Parathyroid adenoma (tissue), 2 donors: ENCODE results near the gene KIF18B.

Source experiments
- H2AFZ ChIP-seq: fragments of 300-600 bp; sonication (generic); one replicate; pipeline ENCODE4 v1.7.0; 2017; ENCODE audit warnings: antibody characterized with exemption, mild to moderate bottlenecking
- H3K27ac ChIP-seq: fragments of 300-600 bp; sonication (generic); one replicate; pipeline ENCODE4 v1.7.0; 2017
- H3K27me3 ChIP-seq: fragments of 300-600 bp; sonication (generic); one replicate; pipeline ENCODE4 v1.7.0; 2017; ENCODE audit warnings: low read length; ENCODE audit not compliant: control insufficient read depth, insufficient read depth
- H3K36me3 ChIP-seq: fragments of 300-600 bp; sonication (generic); one replicate; pipeline ENCODE4 v1.7.0; 2017; ENCODE audit warnings: low read length; ENCODE audit not compliant: control insufficient read depth, insufficient read depth
- H3K4me1 ChIP-seq: fragments of 300-600 bp; sonication (generic); one replicate; pipeline ENCODE4 v1.7.0; 2017; ENCODE audit warnings: control low read depth
- H3K4me2 ChIP-seq: fragments of 300-600 bp; sonication (generic); one replicate; pipeline ENCODE4 v1.7.0; 2017; ENCODE audit warnings: low read length
- H3K4me3 ChIP-seq: fragments of 300-600 bp; sonication (generic); one replicate; pipeline ENCODE4 v1.7.0; 2017; ENCODE audit warnings: low read depth, low read length
- H3K79me2 ChIP-seq: fragments of 300-600 bp; sonication (generic); one replicate; pipeline ENCODE4 v1.7.0; 2017; ENCODE audit warnings: control low read depth
- H3K9ac ChIP-seq: fragments of 300-600 bp; sonication (generic); one replicate; pipeline ENCODE4 v1.7.0; 2017; ENCODE audit warnings: mild to moderate bottlenecking
- H3K9me3 ChIP-seq: fragments of 300-600 bp; sonication (generic); one replicate; pipeline ENCODE4 v1.7.0; 2017; ENCODE audit warnings: low read length; ENCODE audit not compliant: control insufficient read depth
- TF ChIP-seq, protein P1 (sequence below): fragments of 300-600 bp; sonication (generic); IDR thresholded peaks from one replicate; pipeline ENCODE4 v1.7.0; 2017; ENCODE audit warnings: antibody characterized with exemption, mild to moderate bottlenecking
- donor health status: primary hyperparathyroidism.

Gene KIF18B

DNA sequence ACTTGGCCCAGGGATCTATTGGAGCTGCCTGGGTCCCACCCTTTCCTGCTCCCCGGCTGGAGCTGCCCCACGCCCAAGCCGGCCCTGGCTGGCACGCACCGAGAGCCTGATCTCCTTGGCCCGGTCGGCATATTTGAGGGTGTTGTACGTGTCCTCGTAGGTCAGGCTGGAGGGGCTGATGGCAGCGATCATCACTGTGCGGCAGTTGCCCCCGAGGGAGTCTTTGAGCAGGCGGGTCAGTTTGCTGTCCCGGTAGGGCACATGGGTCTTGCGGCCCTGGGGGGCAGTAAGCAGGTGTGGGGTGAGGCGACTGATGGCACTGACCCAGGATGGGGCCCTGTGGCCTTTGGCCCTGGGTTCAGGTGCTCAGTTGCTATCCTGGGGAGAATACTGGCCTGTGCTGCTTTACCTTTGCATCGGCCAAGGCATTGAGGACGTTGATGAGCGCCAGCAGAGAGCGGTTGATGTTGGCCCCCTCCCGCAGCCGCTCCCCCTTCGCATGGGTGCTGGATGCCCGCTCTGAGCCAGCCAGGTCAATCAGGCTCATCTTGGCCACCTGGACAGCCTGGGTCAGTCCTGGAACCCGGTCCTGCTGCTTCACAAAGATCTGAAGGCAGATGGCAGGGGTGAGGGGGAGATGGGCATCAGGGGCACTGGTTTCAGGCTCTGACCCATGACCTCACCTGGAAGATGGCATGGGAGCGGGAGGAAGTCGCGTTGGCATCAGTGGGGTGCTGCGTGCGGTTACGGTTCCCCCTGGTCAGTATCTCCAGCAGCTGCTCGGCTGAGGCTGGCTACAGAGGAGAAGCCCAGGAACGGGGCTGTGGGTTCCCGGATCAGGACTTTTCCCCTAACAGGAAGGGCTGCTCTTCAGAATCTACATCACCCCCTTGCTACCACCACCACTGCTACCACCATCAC is 13.5 kb downstream of the KIF18B start:
- H3K4me2 ChIP-seq: no peak overlapping the region
- H3K9ac ChIP-seq: no peak overlapping the region
- H2AFZ ChIP-seq: no peak overlapping the region
- H3K27me3 ChIP-seq: no peaks in the 10 kb centered on the region
- no peaks in the 10 kb centered on the region for H3K36me3 ChIP-seq
- H3K9me3 ChIP-seq: no peaks in the 10 kb centered on the region
- H3K79me2 ChIP-seq: no peaks in the 10 kb centered on the region
- TF ChIP-seq, protein P1, sequence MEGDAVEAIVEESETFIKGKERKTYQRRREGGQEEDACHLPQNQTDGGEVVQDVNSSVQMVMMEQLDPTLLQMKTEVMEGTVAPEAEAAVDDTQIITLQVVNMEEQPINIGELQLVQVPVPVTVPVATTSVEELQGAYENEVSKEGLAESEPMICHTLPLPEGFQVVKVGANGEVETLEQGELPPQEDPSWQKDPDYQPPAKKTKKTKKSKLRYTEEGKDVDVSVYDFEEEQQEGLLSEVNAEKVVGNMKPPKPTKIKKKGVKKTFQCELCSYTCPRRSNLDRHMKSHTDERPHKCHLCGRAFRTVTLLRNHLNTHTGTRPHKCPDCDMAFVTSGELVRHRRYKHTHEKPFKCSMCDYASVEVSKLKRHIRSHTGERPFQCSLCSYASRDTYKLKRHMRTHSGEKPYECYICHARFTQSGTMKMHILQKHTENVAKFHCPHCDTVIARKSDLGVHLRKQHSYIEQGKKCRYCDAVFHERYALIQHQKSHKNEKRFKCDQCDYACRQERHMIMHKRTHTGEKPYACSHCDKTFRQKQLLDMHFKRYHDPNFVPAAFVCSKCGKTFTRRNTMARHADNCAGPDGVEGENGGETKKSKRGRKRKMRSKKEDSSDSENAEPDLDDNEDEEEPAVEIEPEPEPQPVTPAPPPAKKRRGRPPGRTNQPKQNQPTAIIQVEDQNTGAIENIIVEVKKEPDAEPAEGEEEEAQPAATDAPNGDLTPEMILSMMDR: no peak
- no peak overlapping the region for H3K4me3 ChIP-seq
- no peak overlapping the region for H3K27ac ChIP-seq
- no peaks in the 10 kb centered on the region for H3K4me1 ChIP-seq

DNA sequence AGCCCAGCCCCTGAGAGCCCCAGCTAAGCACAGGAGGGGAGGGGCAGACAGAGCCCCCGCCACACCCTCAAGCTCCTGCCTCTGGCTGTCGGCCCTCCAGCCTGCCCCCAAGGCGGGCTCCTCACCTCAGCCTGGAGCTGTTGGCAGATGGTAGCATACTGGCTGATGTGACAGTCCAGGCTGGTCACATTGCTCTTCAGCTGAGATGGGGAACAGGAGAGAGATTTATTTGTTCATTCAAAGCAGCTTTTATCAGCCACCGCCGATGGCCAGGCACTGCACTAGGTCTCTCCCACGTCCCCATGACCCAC is 14.8 kb downstream of the KIF18B start:
- Histone ChIP-seq H2AFZ (no peak overlapping the region), H3K4me3 (no peak overlapping the region), H3K4me1 (no peaks in the 10 kb centered on the region), H3K9me3 (no peaks in the 10 kb centered on the region), H3K36me3 (no peaks in the 10 kb centered on the region), H3K9ac (no peak overlapping the region), H3K79me2 (no peaks in the 10 kb centered on the region), H3K27ac (no peak overlapping the region), H3K4me2 (no peak overlapping the region), H3K27me3 (no peaks in the 10 kb centered on the region)
- TF ChIP-seq, protein P1: no peak

DNA sequence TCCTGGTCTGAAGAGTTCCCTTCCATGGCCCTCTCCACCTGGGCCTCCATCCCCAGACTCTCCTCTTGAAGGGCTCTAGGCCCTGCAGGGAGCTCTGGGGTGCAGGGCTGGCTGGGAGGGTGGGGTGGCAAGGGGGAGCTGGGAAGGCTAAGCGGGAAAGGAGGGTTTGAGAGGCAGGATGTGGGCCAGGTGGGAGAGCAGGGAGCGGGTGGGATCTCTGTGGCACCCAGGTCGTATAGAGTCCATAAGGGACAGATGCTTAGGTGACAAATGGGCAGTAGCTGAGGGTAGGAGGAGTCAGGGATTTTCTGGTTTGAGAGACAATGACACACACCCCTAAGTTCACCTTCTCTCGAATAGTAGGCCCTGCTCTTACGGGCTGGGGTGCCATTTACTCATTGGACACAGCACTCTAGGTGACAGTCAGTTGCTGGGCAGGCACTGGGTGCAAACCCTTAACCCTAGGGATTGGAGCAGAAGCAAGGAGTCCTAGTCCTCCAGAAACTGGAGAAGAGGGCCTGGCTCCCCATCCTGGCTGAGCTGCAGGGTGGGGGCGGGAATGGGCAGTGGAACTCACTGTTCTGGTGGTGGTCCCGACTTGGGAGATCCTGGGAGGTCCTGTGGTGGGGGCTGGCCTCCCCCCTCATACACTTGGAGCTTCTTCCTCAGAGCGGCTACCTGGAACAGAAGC is 15.3 kb downstream of the KIF18B start:
- Histone ChIP-seq H3K27me3 (no peaks in the 10 kb centered on the region), H3K9me3 (no peaks in the 10 kb centered on the region), H3K4me2 (no peak overlapping the region), H3K4me3 (no peak overlapping the region), H3K27ac (no peak overlapping the region), H3K36me3 (no peaks in the 10 kb centered on the region), H3K9ac (no peak overlapping the region), H3K4me1 (no peaks in the 10 kb centered on the region), H3K79me2 (no peaks in the 10 kb centered on the region), H2AFZ (no peak overlapping the region)
- TF ChIP-seq, protein P1: no peak

DNA sequence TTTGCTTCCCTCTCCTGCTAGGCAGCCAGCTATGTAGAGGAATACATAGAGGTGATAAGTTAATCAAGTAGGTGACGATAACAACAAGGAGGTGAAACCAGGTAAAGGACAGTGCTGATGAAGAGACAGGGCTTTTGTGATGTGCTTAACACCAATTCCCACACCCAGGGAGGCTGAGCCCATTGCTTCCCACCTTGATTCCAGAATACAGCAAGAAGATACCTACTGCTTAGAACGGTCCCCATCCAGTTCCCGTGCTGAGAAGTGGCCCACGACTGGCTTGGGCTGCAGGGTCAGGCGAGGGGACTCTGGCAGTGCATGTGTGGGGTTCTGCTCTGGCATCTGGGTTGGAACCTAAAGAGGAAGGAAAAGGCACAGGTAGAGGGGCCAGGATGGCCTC is 16.2 kb downstream of the KIF18B start:
- Histone ChIP-seq H3K27me3 (no peaks in the 10 kb centered on the region), H3K4me1 (no peaks in the 10 kb centered on the region), H3K79me2 (no peaks in the 10 kb centered on the region), H3K36me3 (no peaks in the 10 kb centered on the region), H3K9ac (no peak overlapping the region), H2AFZ (no peak overlapping the region), H3K4me3 (no peak overlapping the region), H3K27ac (no peak overlapping the region), H3K4me2 (no peak overlapping the region), H3K9me3 (no peaks in the 10 kb centered on the region)
- TF ChIP-seq, protein P1: no peak
